ELF-1 (cell line): ENCODE data around the gene ITGAE.
A peak's percentile ranks its signal among the peaks of the same experiment; 100 is the strongest.

ENCODE experiments used
- DNase-seq: peaks from one replicate; pipeline ENCODE4 v3.0.0-alpha.2; 2016; ENCODE audit warnings: low read depth, low spot score

Gene ITGAE

GRCh38 chr17:3821101-3821500, 20.1 kb upstream of the ITGAE start:
- DNase-seq, result no peak

GRCh38 chr17:3818786-3819185, 17.8 kb upstream of the ITGAE start:
- DNase-seq, result no peak

GRCh38 chr17:3817851-3818605, 17.0 kb upstream of the ITGAE start:
- no peak for DNase-seq

GRCh38 chr17:3815925-3816324, 14.9 kb upstream of the ITGAE start:
- DNase-seq, result no peak

- no peak for DNase-seq
Measured at GRCh38 chr17:3815122-3815521, 14.1 kb upstream of the ITGAE start.

- DNase-seq, result no peak
Measured at GRCh38 chr17:3814361-3814760, 13.4 kb upstream of the ITGAE start.

- DNase-seq, result no peak
Measured at GRCh38 chr17:3813171-3813570, 12.2 kb upstream of the ITGAE start.

- peak; percentile 77 for DNase-seq
Measured at GRCh38 chr17:3812771-3813170, 11.8 kb upstream of the ITGAE start.

- DNase-seq, result no peak
Measured at GRCh38 chr17:3812284-3812683, 11.3 kb upstream of the ITGAE start.

GRCh38 chr17:3810019-3810418, 9.0 kb upstream of the ITGAE start:
- no peak for DNase-seq

GRCh38 chr17:3809135-3809534, 8.1 kb upstream of the ITGAE start:
- no peak for DNase-seq

GRCh38 chr17:3808701-3809100, 7.7 kb upstream of the ITGAE start:
- no peak for DNase-seq

GRCh38 chr17:3805581-3805980, 4.6 kb upstream of the ITGAE start:
- no peak for DNase-seq

- DNase-seq, result no peak
Measured at GRCh38 chr17:3804503-3804931, 3.5 kb upstream of the ITGAE start.

GRCh38 chr17:3803308-3803640, 2.3 kb upstream of the ITGAE start:
- no peak for DNase-seq

- no peak for DNase-seq
Measured at GRCh38 chr17:3802461-3803307, 1.7 kb upstream of the ITGAE start.

GRCh38 chr17:3801792-3802191, 804 bp upstream of the ITGAE start:
- DNase-seq, result no peak

GRCh38 chr17:3801347-3801746, 359 bp upstream of the ITGAE start:
- DNase-seq, result no peak

GRCh38 chr17:3799181-3799945, 1.6 kb downstream of the ITGAE start:
- DNase-seq, result peak; percentile 34

- DNase-seq, result no peak
Measured at GRCh38 chr17:3798273-3799180, 2.5 kb downstream of the ITGAE start.

- no peak for DNase-seq
Measured at GRCh38 chr17:3796822-3797170, 4.2 kb downstream of the ITGAE start.
